ENCODE measurements around the gene EPB41. TPM values are rescaled to one million over a fixed set of nuclear protein-coding genes. Genes with fewer than 3 reads are reported as not detected.

The EPB41 gene
- total and polyA plus RNA-seq, 2 of the 4 experiments (the other 2 are of a cell fraction) = 4.6 to 10.0 TPM

- Histone ChIP-seq H3K9me1 (ENCODE audit: insufficient read depth, low read length) (no peaks in the 10 kb centered on the region), H3K9me3 (ENCODE audit: control insufficient read depth, insufficient read depth, low read length) (no peaks in the 10 kb centered on the region), H3K4me1 (ENCODE audit: control insufficient read depth, insufficient read depth, low read length) (no peaks in the 10 kb centered on the region), H2BK5ac (ENCODE audit: low read depth, low read length, poor library complexity, severe bottlenecking) (no peak overlapping the region), H3K14ac (replicated peaks; ENCODE audit: low read depth, low read length) (no peak overlapping the region), H3K27ac (ENCODE audit: insufficient read depth, low read length) (no peak overlapping the region), H4K91ac (ENCODE audit: insufficient read depth, low read depth, low read length) (no peak overlapping the region), H2AK9ac (replicated peaks; ENCODE audit: low read depth, low read length, poor library complexity) (no peak overlapping the region), H3K4me3 (ENCODE audit: insufficient read depth, low read depth, low read length) (no peak overlapping the region), H3K4me2 (ENCODE audit: low read depth, low read length) (no peak overlapping the region), H3K9ac (ENCODE audit: low read depth, low read length) (no peak overlapping the region), H3K79me1 (ENCODE audit: low read depth in 1 of 2, low read length in 2 of 2) (no peaks in the 10 kb centered on the region), H4K8ac (ENCODE audit: low read depth in 2 of 2, low read length in 2 of 2) (no peak overlapping the region), H3K27me3 (ENCODE audit: control insufficient read depth, insufficient read depth, low read length) (no peaks in the 10 kb centered on the region), H3K18ac (ENCODE audit: low read depth, low read length) (no peak overlapping the region), H3K4ac (ENCODE audit: low read depth, low read length) (no peak overlapping the region), H2BK20ac (ENCODE audit: low read depth, low read length) (no peak overlapping the region), H2BK15ac (ENCODE audit: low read depth, low read length) (no peak overlapping the region), H2AK5ac (ENCODE audit: low read depth, low read length) (no peak overlapping the region), H3K36me3 (ENCODE audit: control insufficient read depth, insufficient read depth, low read length) (no peaks in the 10 kb centered on the region), H2AFZ (replicated peaks; ENCODE audit: low read length, poor library complexity) (no peak overlapping the region), H4K20me1 (ENCODE audit: insufficient read depth, low read length) (no peaks in the 10 kb centered on the region), H4K5ac (ENCODE audit: low read depth, low read length) (no peak overlapping the region), H3K23ac (ENCODE audit: low read depth, low read length) (no peak overlapping the region), H2BK120ac (ENCODE audit: low read depth, low read length) (no peak overlapping the region), H3K56ac (ENCODE audit: extremely low read depth, insufficient read depth, low read length) (no peak overlapping the region)
- no TSS peak for BruUV-seq (replicated peaks)
- ChIA-PET POLR2A (ENCODE audit: unreplicated experiment) (no interaction called here), CTCF (no interaction called here)
- 100% methylated on average over 1 of the region's 4 CpGs; no CpG with 5 or more reads in 1 of the 2 experiments for WGBS, 2 experiments (ENCODE audit: extremely low coverage in 2 of 2, insufficient read length in 1 of 2)
- dilution Hi-C loops (cut with HindIII; ENCODE audit: low sequenced_read_pairs, unreplicated experiment) = no loop called here
- no peak for DNase-seq
- no peak for ATAC-seq (ENCODE audit: low read depth)
- in situ Hi-C loops (cut with MboI; ENCODE audit: low sequenced_read_pairs) = no loop called here
- intact Hi-C loops (cut with micrococcal nuclease) = no loop called here
- TF ChIP-seq POLR2A (IDR thresholded peaks at IDR 0.05; ENCODE audit: low read depth, low read length) (no peak), RCOR1 (IDR thresholded peaks at IDR 0.05; ENCODE audit: insufficient replicate concordance, low read length) (no peak), RAD21 (IDR thresholded peaks at IDR 0.05; ENCODE audit: low read length) (no peak), MXI1 (IDR thresholded peaks at IDR 0.05; ENCODE audit: borderline replicate concordance, low read depth, low read length) (no peak), CHD1 (IDR thresholded peaks at IDR 0.05; ENCODE audit: low read depth, low read length) (no peak), USF2 (IDR thresholded peaks at IDR 0.05; ENCODE audit: low read depth, low read length) (no peak), MAFK (IDR thresholded peaks at IDR 0.05; ENCODE audit: low read depth, low read length) (no peak), MAZ (IDR thresholded peaks at IDR 0.05; ENCODE audit: borderline replicate concordance, low read depth, low read length) (no peak), BHLHE40 (IDR thresholded peaks at IDR 0.05; ENCODE audit: low read depth, low read length) (no peak), NFE2L2 (IDR thresholded peaks at IDR 0.05; ENCODE audit: low read depth, low read length) (no peak), CTCF (conservative IDR thresholded peaks at IDR 0.05; ENCODE audit: low read depth, low read length) (no peak), RFX5 (IDR thresholded peaks at IDR 0.05; ENCODE audit: low read depth, low read length) (no peak), FOS (IDR thresholded peaks at IDR 0.05; ENCODE audit: low read depth, low read length) (no peak), CEBPB (IDR thresholded peaks at IDR 0.05; ENCODE audit: low read depth, low read length) (no peak), SMC3 (IDR thresholded peaks at IDR 0.05; ENCODE audit: low read depth, low read length) (no peak)
Measured at GRCh38 chr1:29062157-29062942, 148.0 kb downstream of the EPB41 start.

All from IMR-90 (cell line).